ENCODE results near the gene CWC27.

The CWC27 gene

GRCh38 chr5:64768358-64769312, at the start of gene CWC27, which contains the start of gene SREK1IP1:
Gene CWC27 (plus strand): TSS chr5:64768930. CDS start chr5:64769147, 217 bp downstream.
Gene SREK1IP1 (minus strand): TSS chr5:64768691. CDS start chr5:64768517, 174 bp downstream.
- DNase-seq: peak; percentile 85

- DNase-seq: no peak
Measured at GRCh38 chr5:64722588-64722987, 46.1 kb upstream of the CWC27 start.

GRCh38 chr5:64727150-64727549, 41.6 kb upstream of the CWC27 start:
- no peak for DNase-seq

DNA sequence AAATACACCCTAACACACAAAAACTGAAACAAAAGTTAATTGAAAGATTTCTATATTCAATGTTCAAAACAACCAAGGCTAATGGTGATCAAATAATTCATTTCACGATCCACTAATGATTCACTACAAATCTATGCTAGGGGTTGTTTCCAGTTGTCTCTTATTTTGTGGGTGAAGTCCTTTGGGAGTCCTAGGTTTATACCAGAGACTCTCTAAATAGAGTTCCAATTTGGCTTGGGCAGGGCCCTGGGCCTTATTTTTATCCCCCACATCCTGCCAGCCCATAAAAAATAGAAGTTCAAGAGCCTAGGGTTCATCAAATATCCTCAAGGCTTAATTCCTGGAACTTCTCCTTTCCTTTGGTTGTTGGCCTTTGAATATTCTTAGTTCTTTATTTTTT, 26.3 kb upstream of the CWC27 start:
- DNase-seq: no peak

DNA sequence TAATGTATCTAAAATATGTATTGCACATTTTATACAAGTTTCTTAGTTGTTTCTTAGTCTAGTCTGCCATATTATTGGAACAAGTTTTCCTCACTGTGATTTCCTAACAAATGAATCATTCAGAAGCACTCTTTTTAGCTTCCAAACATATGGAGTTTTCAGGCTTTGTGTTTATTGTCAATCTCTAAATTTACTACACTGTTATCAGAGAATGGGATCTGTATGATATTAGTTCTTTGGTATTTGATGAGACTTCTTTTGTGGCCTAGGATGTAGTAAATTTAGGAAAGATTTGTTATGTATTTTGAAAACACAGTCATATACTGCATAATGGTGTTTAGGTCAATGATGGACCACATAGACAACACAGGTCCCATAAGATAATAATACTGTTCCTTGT, 25.9 kb upstream of the CWC27 start:
- no peak for DNase-seq

GRCh38 chr5:64744914-64745313, 23.8 kb upstream of the CWC27 start:
- no peak for DNase-seq

GRCh38 chr5:64746446-64746845, 22.3 kb upstream of the CWC27 start:
- no peak for DNase-seq

GRCh38 chr5:64749385-64749784, 19.3 kb upstream of the CWC27 start:
- DNase-seq: no peak

DNA sequence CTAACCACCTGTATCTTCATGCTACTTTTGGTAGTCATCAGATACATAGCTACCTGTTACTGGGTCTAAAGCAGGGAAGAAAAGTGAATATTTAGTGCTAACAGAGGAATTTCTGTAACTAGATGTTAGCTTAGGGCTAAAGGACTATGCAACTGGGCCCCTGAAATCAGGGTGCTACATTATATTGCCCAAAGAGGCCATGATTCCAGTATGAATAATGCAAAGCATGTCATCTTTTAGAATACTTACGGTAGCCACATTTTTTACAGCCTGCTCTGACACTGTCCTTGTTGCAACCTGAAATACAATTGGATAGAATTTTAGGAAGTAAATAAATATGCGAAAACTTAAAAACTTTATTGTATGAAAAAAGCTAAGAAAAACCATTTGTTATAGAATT, 14.7 kb upstream of the CWC27 start:
- no peak for DNase-seq

DNA sequence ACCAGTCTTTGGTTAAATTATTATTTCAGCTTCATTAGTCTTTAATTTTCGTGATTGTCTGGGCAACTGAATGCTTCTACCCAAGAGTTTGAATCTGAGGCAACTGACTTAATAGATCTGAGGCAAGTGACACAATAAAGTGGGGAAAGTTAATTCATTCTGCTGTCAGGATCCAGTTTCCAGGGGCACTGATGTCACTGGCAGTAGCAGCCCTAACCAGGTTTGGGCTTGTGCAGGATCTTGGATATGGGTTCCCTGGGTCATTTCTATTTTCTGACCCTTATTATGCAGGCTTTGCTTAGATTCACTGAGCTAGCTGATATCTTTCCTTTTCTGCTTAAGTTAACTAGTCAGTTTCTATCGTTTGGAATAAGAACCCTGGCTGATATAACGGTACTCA, 9.8 kb upstream of the CWC27 start:
- DNase-seq: no peak

- DNase-seq: no peak
Measured at GRCh38 chr5:64759960-64760660, 8.6 kb upstream of the CWC27 start.

GRCh38 chr5:64763948-64764503, 4.7 kb upstream of the CWC27 start:
- DNase-seq: no peak

- DNase-seq: no peak
Measured at GRCh38 chr5:64765804-64766504, 2.8 kb upstream of the CWC27 start.

GRCh38 chr5:64766941-64767340, 1.8 kb upstream of the CWC27 start:
- no peak for DNase-seq

- peak; percentile 35 for DNase-seq
Measured at GRCh38 chr5:64767959-64768357, 772 bp upstream of the CWC27 start.

GRCh38 chr5:64769855-64770254, 1.1 kb downstream of the CWC27 start:
- no peak for DNase-seq

GRCh38 chr5:64771736-64772135, 3.0 kb downstream of the CWC27 start:
- no peak for DNase-seq

GRCh38 chr5:64773533-64773932, 4.8 kb downstream of the CWC27 start:
- no peak for DNase-seq

DNA sequence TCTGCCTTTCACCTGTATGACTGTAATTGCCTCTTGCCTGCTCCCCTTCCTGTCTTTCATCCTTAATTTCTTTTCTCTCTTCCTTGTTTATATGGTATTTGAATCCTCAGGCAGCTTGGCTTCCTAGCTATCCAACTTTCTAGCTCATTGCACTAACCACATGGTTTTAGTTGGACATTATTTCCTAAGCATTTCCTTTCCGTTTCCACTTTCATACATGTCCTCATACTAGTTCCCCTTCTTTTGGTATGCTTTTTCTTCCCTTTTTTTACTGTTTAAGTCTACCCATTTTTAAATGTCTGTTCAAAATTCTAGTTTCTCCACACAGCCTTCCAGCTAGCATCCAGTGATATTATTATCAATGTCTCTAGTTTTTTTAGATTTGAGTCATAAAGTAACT, 6.6 kb downstream of the CWC27 start:
- no peak for DNase-seq

- DNase-seq: peak; percentile 79
Measured at GRCh38 chr5:64784451-64785025, 15.8 kb downstream of the CWC27 start.

GRCh38 chr5:64786372-64786771, 17.6 kb downstream of the CWC27 start:
- no peak for DNase-seq

GRCh38 chr5:64788156-64788555, 19.4 kb downstream of the CWC27 start:
- DNase-seq: no peak

DNA sequence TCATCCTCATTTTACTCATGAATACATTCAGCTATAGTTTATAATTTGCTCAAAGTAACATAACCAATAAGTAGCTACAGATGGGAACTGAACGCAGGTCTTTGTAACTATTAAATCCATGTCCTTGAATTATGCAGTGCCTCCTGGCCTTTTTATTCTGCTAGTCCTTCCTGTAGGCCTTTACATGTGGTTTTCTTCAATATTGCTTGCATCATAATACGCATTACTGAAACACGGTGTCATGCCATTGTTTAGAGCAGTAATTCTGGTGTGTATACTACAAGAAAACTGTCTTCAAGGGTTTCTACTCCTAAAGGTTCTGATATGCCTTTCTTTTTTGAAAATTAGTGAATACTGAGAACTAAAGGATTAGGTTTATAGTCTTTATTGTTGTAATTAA, 20.7 kb downstream of the CWC27 start:
- DNase-seq: no peak

Measured in stimulated activated CD8-positive, alpha-beta memory T cell treated with anti-CD3 and anti-CD28 coated beads, Interleukin-4, amount 100 ng/mL, for 48 hours (primary cell).